ENCODE measurements around the gene PNPLA7. TPM values are rescaled to one million over a fixed set of nuclear protein-coding genes. Genes with fewer than 3 reads are reported as not detected.

The PNPLA7 gene
- total and polyA plus RNA-seq, 2 of the 4 experiments (the other 2 are of a cell fraction): under 0.01 to 0.89 TPM

DNA sequence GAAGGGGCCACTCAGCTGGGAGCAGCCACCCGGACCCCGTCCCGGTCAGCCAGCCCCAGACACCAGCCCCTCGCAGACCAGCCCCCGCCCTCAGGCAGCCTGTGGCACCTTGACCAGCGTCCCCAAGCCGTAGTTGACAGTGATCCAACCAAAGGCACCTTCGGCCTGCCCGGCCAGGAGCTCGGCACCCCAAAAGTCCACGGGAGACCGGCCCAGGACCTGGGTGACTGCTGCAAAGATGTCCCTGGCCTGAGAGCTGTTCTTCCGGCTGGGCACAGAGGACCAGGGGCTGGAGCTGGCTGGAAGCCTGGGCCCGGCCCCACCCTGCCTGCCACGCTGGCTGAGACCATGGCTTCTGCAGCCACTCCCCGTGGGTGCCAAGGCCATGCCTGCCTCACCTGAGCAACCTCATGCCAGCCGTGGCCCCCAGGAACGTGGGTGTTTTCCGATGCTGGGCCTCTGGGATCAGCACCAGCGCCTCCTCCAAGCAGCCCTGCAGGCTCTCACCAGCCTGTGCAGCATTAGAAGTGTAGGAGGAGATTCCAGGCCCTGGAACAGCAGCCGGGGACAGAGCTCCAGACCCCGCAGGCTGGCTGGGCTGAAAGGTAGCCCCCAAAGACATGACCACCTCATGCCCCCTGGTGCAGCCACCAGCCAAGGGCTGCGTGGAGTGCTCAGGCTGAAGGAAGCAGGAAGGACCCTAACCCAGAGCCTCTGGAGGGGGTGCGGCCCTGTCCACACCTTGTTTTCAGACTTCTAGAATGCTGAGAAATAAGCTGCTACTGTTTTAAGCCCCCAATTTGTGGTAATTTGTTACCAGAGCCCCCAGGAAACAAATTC lies 113.2 kb downstream of the PNPLA7 start:
- H3K56ac ChIP-seq (ENCODE audit: extremely low read depth, insufficient read depth, low read length): no peak overlapping the region
- no peaks in the 10 kb centered on the region for H3K79me1 ChIP-seq (ENCODE audit: low read depth in 1 of 2, low read length in 2 of 2)
- DNase-seq: no peak
- H2AFZ ChIP-seq (replicated peaks; ENCODE audit: low read length, poor library complexity): no peak overlapping the region
- no peak overlapping the region for H3K23ac ChIP-seq (ENCODE audit: low read depth, low read length)
- H2BK120ac ChIP-seq (ENCODE audit: low read depth, low read length): no peak overlapping the region
- no peak overlapping the region for H3K9ac ChIP-seq (ENCODE audit: low read depth, low read length)
- H4K8ac ChIP-seq (ENCODE audit: low read depth in 2 of 2, low read length in 2 of 2): no peak overlapping the region
- H2BK15ac ChIP-seq (ENCODE audit: low read depth, low read length): no peak overlapping the region
- H3K27me3 ChIP-seq (ENCODE audit: control insufficient read depth, insufficient read depth, low read length): no peaks in the 10 kb centered on the region
- no TSS peak for BruUV-seq (replicated peaks)
- no peaks in the 10 kb centered on the region for H4K20me1 ChIP-seq (ENCODE audit: insufficient read depth, low read length)
- no peak overlapping the region for H2BK5ac ChIP-seq (ENCODE audit: low read depth, low read length, poor library complexity, severe bottlenecking)
- H3K4me2 ChIP-seq (ENCODE audit: low read depth, low read length): no peak overlapping the region
- H3K18ac ChIP-seq (ENCODE audit: low read depth, low read length): no peak overlapping the region
- no peak overlapping the region for H2AK9ac ChIP-seq (replicated peaks; ENCODE audit: low read depth, low read length, poor library complexity)
- no peak overlapping the region for H3K4ac ChIP-seq (ENCODE audit: low read depth, low read length)
- ChIA-PET CTCF (interaction anchor here (1.0 kb wide), 1 partner anchor 9 kb away, joined by 3 read pairs; no protein-coding TSS in a partner anchor), POLR2A (ENCODE audit: unreplicated experiment) (no interaction called here)
- no peaks in the 10 kb centered on the region for H3K36me3 ChIP-seq (ENCODE audit: control insufficient read depth, insufficient read depth, low read length)
- no peaks in the 10 kb centered on the region for H3K9me3 ChIP-seq (ENCODE audit: control insufficient read depth, insufficient read depth, low read length)
- H3K4me1 ChIP-seq (ENCODE audit: control insufficient read depth, insufficient read depth, low read length): peaks cover 3% of the 10 kb centered on the region
- no peak overlapping the region for H4K91ac ChIP-seq (ENCODE audit: insufficient read depth, low read depth, low read length)
- in situ Hi-C loops (cut with MboI; ENCODE audit: low sequenced_read_pairs) (no loop called here), dilution Hi-C loops (cut with HindIII; ENCODE audit: low sequenced_read_pairs, unreplicated experiment) (no loop called here), intact Hi-C loops (cut with micrococcal nuclease) (no loop called here)
- H3K14ac ChIP-seq (replicated peaks; ENCODE audit: low read depth, low read length): no peak overlapping the region
- WGBS, 2 experiments (ENCODE audit: extremely low coverage in 2 of 2, insufficient read length in 1 of 2): 83% methylated on average over 12 of the region's 24 CpGs; no CpG with 5 or more reads in 1 of the 2 experiments
- ATAC-seq (ENCODE audit: low read depth): no peak
- TF ChIP-seq SMC3 (IDR thresholded peaks at IDR 0.05; ENCODE audit: low read depth, low read length) (no peak), MXI1 (IDR thresholded peaks at IDR 0.05; ENCODE audit: borderline replicate concordance, low read depth, low read length) (no peak)
- no peaks in the 10 kb centered on the region for H3K9me1 ChIP-seq (ENCODE audit: insufficient read depth, low read length)
- no peak overlapping the region for H2AK5ac ChIP-seq (ENCODE audit: low read depth, low read length)
- H3K4me3 ChIP-seq (ENCODE audit: insufficient read depth, low read depth, low read length): no peak overlapping the region
- no peak overlapping the region for H3K27ac ChIP-seq (ENCODE audit: insufficient read depth, low read length)
- no peak overlapping the region for H4K5ac ChIP-seq (ENCODE audit: low read depth, low read length)
- H2BK20ac ChIP-seq (ENCODE audit: low read depth, low read length): no peak overlapping the region

Measured in IMR-90 (cell line).